Naive thymus-derived CD4-positive, alpha-beta T cell (primary cell): Measurements from ENCODE around the gene KCNH4. TPM values are rescaled to one million over a fixed set of nuclear protein-coding genes. Genes with fewer than 3 reads are reported as not detected.

ENCODE experiments used
- ATAC-seq: fragments of 150-1000 bp; cut with Tn5 transposase; 2 replicates; pipeline ENCODE4 v1.10.0; 2021; ENCODE audit warnings: mild to moderate bottlenecking, moderate library complexity
- CTCF ChIA-PET: fragments of 350-600 bp; sonication (Branson Sonifier 250); formaldehyde crosslinking; loops from one replicate; lab custom pipeline; 2021; ENCODE audit warnings: antibody characterized with exemption; lab: Charles Lee
- POLR2A ChIA-PET: fragments of 350-600 bp; sonication (Branson Sonifier 250); formaldehyde crosslinking; loops from one replicate; lab custom pipeline; 2021; ENCODE audit warnings: antibody characterized with exemption, inconsistent platforms; lab: Charles Lee
- DNase-seq, 9 donors: peaks; one replicate each; pipeline versions ENCODE4 v3.0.0 to v3.0.0-alpha.2; 2020 to 2022; ENCODE audit warnings: mixed read lengths in 1 of 9
- H3K27ac ChIP-seq: one replicate; pipeline ENCODE4 v1.7.0; 2013; ENCODE audit warnings: mild to moderate bottlenecking, low read depth, low read length, moderate library complexity
- H3K27me3 ChIP-seq, 2 donors: one replicate each; pipeline ENCODE4 v1.7.0; 2013; ENCODE audit warnings: low read length in 2 of 2, mild to moderate bottlenecking in 2 of 2, moderate library complexity in 2 of 2; ENCODE audit not compliant: control insufficient read depth in 2 of 2, insufficient read depth in 2 of 2
- H3K36me3 ChIP-seq, 3 experiments: 1 replicate in 2 of 3; 2 replicates in 1 of 3; pipeline ENCODE4 v1.7.0; 2013; ENCODE audit warnings: low read length in 3 of 3, mild to moderate bottlenecking in 3 of 3, moderate library complexity in 1 of 3; ENCODE audit not compliant: insufficient read depth in 3 of 3, control insufficient read depth in 2 of 3
- H3K4me1 ChIP-seq, 2 donors: one replicate each; pipeline ENCODE4 v1.7.0; 2013; ENCODE audit warnings: low read length in 2 of 2, mild to moderate bottlenecking in 2 of 2, moderate library complexity in 1 of 2; ENCODE audit not compliant: control insufficient read depth in 2 of 2, insufficient read depth in 2 of 2
- H3K4me3 ChIP-seq: 2 replicates; pipeline ENCODE4 v1.7.0; 2013; ENCODE audit warnings: mild to moderate bottlenecking, low read length
- H3K9me3 ChIP-seq, 3 experiments: 1 replicate in 2 of 3; 2 replicates in 1 of 3; pipeline ENCODE4 v1.7.0; 2013; ENCODE audit warnings: low read length in 3 of 3; ENCODE audit not compliant: control insufficient read depth in 2 of 3
- H3K27ac Mint-ChIP-seq, 9 donors: one replicate each; pipeline ENCODE4 v1.8.0; 2020 to 2022; ENCODE audit warnings: mixed read lengths in 9 of 9, mild to moderate bottlenecking in 8 of 9, moderate library complexity in 5 of 9, inconsistent platforms in 2 of 9
- H3K27me3 Mint-ChIP-seq, 5 donors: one replicate each; pipeline ENCODE4 v1.8.0; 2021 to 2022; ENCODE audit warnings: mixed read lengths in 5 of 5, mild to moderate bottlenecking in 1 of 5
- H3K36me3 Mint-ChIP-seq, 5 donors: one replicate each; pipeline ENCODE4 v1.8.0; 2020 to 2022; ENCODE audit warnings: mixed read lengths in 5 of 5, mild to moderate bottlenecking in 3 of 5, inconsistent platforms in 1 of 5
- H3K4me1 Mint-ChIP-seq, 7 donors: one replicate each; pipeline ENCODE4 v1.8.0; 2020 to 2022; ENCODE audit warnings: mixed read lengths in 7 of 7, mild to moderate bottlenecking in 3 of 7, inconsistent platforms in 1 of 7
- H3K4me3 Mint-ChIP-seq, 10 donors: one replicate each; pipeline ENCODE4 v1.8.0; 2020 to 2022; ENCODE audit warnings: mild to moderate bottlenecking in 10 of 10, mixed read lengths in 10 of 10, moderate library complexity in 6 of 10, inconsistent platforms in 2 of 10
- H3K9me3 Mint-ChIP-seq, 11 donors: one replicate each; pipeline ENCODE4 v1.8.0; 2020 to 2022; ENCODE audit warnings: mixed read lengths in 11 of 11, mild to moderate bottlenecking in 4 of 11, inconsistent platforms in 1 of 11, moderate library complexity in 1 of 11
- intact Hi-C, 2 donors: fragments of 100-400 bp; cut with micrococcal nuclease; formaldehyde crosslinking; loops; one replicate each; pipeline ENCODE4 v1.15.1; 2023
- polyA plus RNA-seq, 2 donors: library from polyadenylated mRNA; unstranded; fragments of 300-500 nt; fragmentation: Illumina TruSeq; gene quantifications; one replicate each; pipeline ENCODE4 v1.2.3, GENCODE V29; 2021
- total RNA-seq, 6 experiments: library from RNA in 5 of 6; stranded (reverse) in 5 of 6; gene quantifications; 1 replicate in 5 of 6; 2 replicates in 1 of 6; pipeline ENCODE4 v1.2.3 and lab custom pipeline; 2021 to 2026

Gene KCNH4
- total and polyA plus RNA-seq, 7 experiments from 2014 or later, result 0.07 to 0.24 (median 0.14) TPM; not detected in 3

DNA sequence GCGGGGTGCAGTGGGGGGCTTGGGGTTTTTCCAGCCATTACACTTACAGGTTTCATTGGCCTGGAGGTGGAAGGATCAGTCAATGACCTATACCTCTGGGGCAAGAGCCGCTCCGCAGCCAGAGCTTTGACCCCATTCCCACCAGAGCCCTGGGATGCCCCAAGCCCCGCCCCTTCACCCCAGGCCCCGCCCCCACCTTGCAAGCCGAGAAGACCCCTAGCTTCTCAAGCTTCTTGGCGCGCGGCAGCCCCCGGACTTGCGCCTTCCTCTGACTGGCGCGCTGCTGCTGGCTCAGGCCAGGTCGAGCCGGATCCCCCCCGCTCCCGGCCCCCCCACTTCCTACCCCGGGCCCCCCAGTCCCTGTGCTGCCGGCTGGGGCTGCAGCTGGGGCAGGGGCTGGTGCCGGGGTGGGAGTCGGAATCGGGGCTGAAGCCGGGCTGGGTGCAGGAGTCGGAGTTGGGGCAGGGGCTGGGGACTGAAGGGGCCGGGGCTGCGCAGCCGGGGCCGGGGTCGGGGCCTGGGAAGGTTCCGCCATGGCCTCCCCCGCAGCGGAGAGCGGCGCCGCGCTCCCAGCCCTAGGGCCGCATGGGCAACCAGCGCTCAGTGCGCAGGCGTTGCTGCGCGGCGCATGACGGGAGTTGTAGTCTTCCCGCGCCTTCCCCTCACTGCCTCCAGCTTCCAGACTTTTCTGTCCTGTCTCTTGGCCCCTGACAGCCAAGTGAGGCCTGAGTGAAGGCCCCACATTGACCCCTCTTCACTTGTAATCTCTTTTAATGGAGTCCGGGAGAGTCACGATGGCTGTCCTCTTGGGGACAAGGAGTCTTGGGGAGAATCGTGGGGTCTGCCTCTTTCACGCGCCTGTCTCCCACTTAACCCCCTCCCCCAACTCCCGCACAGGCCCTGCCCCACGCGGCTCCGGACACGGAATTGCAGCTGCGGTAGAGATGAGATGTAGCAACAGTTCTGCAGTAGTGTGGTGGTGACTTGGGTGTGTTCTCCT, 59.9 kb downstream of the KCNH4 start, which contains the start of gene KAT2A:
TSS of gene KAT2A (minus strand) at position 598 of the 1,000 bp plus-strand sequence. CDS start at position 535, 63 bp downstream.
- Mint-ChIP-seq H3K27me3 (no peaks in the 10 kb centered on the region), H3K4me3 (peak within 1 kb of the TSS; percentile 58 to 85 (median 74)), H3K4me1 (peaks cover 10 to 35% (median 21%) of the 10 kb centered on the region in 7 donors), H3K27ac (peak within 1 kb of the TSS in 8 of 9 donors; percentile 31 to 79 (median 68)), H3K36me3 (peaks cover 5 to 16% (median 12%) of the 10 kb centered on the region in 5 donors), H3K9me3 (no peaks in the 10 kb centered on the region)
- peak; percentile 48 to 80 (median 68) for DNase-seq
- Histone ChIP-seq H3K36me3 (peaks cover 0 to 37% (median 5%) of the 10 kb centered on the region in 3 experiments), H3K4me3 (peak within 1 kb of the TSS; percentile 56), H3K27ac (peak within 1 kb of the TSS; percentile 75), H3K27me3 (no peaks in the 10 kb centered on the region), H3K4me1 (peaks cover 4 to 15% of the 10 kb centered on the region in 2 donors), H3K9me3 (no peaks in the 10 kb centered on the region)
- POLR2A ChIA-PET, result interaction anchor here (0.6 to 2.6 kb wide), 13 partner anchors 9 to 465 kb away, joined by 3 to 19 read pairs (median 4); partner anchors contain the start of genes CNP, DHX58, DNAJC7 and NKIRAS2
- peak; percentile 92 for ATAC-seq
- CTCF ChIA-PET, result interaction anchor here (0.9 to 2.5 kb wide), 6 partner anchors 9 to 158 kb away, joined by 3 to 21 read pairs (median 4); partner anchors contain the start of gene DHX58
- intact Hi-C loops, result loop anchor here (1.0 to 2.0 kb wide), 6 partner anchors 9 to 155 kb away; partner anchors contain the start of genes CNP (in 1 of the 2), DHX58 (in 1 of the 2), DNAJC7 (in 1 of the 2) and NKIRAS2 (in 1 of the 2)

DNA sequence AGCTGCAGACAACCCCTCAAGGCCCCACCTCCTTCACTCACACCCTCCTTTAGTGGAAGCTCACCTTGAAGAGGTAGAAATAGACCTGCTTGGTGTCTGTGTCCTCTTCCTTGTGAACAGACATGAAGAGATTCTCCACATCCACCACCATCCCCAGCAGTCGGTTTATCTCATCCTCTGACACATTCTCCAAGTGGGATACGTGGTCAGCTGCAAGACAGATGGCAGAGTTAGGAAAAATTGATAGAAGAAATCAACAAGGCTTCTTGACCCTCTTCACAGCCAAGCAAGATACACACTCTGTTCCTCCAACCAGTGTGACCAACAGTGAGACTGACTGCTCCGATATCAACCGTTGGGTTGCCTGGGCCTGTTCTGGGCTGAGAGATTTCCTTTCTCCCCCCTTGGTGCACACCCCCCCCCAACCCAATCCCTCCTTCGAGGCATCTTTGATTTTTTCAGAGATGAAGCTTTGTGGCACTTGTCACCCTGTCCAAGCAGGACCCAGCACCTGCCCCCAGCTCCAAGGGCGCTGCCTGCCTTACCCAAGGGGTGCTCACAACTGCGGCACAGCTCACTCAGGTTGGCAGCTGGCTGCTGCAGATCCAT, 60.7 kb downstream of the KCNH4 start:
- H3K27me3 ChIP-seq, result no peaks in the 10 kb centered on the region
- Mint-ChIP-seq H3K36me3 (peaks cover 5 to 14% (median 12%) of the 10 kb centered on the region in 5 donors), H3K27ac (peak overlapping the region in 7 of 9 donors; percentile 4 to 65 (median 19)), H3K27me3 (no peaks in the 10 kb centered on the region), H3K9me3 (no peaks in the 10 kb centered on the region), H3K4me1 (peaks cover 10 to 35% (median 26%) of the 10 kb centered on the region in 7 donors), H3K4me3 (peak overlapping the region; percentile 39 to 83 (median 72))
- DNase-seq (no peak), ATAC-seq (no peak)
- ChIA-PET POLR2A (interaction anchor here (0.6 to 2.6 kb wide), 11 partner anchors 8 to 202 kb away, joined by 3 to 19 read pairs (median 5); partner anchors contain the start of genes CNP, DHX58 and DNAJC7), CTCF (interaction anchor here (0.9 to 2.5 kb wide), 5 partner anchors 44 to 157 kb away, joined by 3 to 21 read pairs (median 4); no protein-coding TSS in a partner anchor)
- intact Hi-C loops, result loop anchor here in 1 of 2 donors (2.0 kb wide), 1 partner anchor 13 kb away; no protein-coding TSS in a partner anchor
- H3K36me3 ChIP-seq, result peaks cover 0 to 37% (median 5%) of the 10 kb centered on the region in 3 experiments
- H3K4me1 ChIP-seq, result peaks cover 4 to 15% of the 10 kb centered on the region in 2 donors
- H3K9me3 ChIP-seq, result no peaks in the 10 kb centered on the region
- peak overlapping the region; percentile 75 for H3K27ac ChIP-seq
- H3K4me3 ChIP-seq, result peak overlapping the region; percentile 56

DNA sequence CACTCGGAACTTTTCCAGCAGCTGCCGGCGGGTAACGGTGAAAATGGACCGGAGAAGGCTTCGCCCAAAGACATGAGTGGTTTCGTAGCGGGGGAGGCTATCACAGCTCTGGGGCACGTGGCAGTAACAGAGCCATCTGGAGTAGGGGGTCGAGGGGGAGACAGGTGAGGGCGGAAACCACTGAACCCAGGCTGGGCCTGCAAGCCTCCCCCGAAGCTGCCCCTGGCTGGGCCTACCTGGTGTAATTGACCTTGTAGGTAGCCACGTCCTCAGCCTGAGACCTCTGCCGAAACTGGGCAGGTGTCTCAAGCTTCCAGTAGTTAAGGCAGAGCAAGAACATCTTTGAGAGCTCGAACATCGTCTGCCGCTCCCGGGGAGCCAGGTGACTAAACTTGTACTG, 61.6 kb downstream of the KCNH4 start:
- peak overlapping the region in 1 of 9 donors; percentile 23 for H3K27ac Mint-ChIP-seq
- peaks cover 0 to 42% (median 5%) of the 10 kb centered on the region in 3 experiments for H3K36me3 ChIP-seq
- H3K9me3 Mint-ChIP-seq, result no peaks in the 10 kb centered on the region
- DNase-seq (no peak), ATAC-seq (no peak)
- no peaks in the 10 kb centered on the region for H3K27me3 Mint-ChIP-seq
- no peak overlapping the region for H3K27ac ChIP-seq
- CTCF ChIA-PET, result interaction anchor here (0.9 to 2.5 kb wide), 4 partner anchors 53 to 101 kb away, joined by 5 to 21 read pairs (median 8); partner anchors contain the start of gene KCNH4
- H3K36me3 Mint-ChIP-seq, result peaks cover 4 to 12% (median 5%) of the 10 kb centered on the region in 5 donors
- intact Hi-C loops, result loop anchor here in 1 of 2 donors (5.0 kb wide), 2 partner anchors 63 to 408 kb away; partner anchors contain the start of gene KCNH4
- H3K27me3 ChIP-seq, result no peaks in the 10 kb centered on the region
- no peaks in the 10 kb centered on the region for H3K9me3 ChIP-seq
- no peak overlapping the region for H3K4me3 ChIP-seq
- peaks cover 10 to 35% (median 28%) of the 10 kb centered on the region in 7 donors for H3K4me1 Mint-ChIP-seq
- POLR2A ChIA-PET, result interaction anchor here (0.5 to 2.4 kb wide), 7 partner anchors 10 to 802 kb away, joined by 3 to 7 read pairs (median 5); partner anchors contain the start of gene DNAJC7
- H3K4me3 Mint-ChIP-seq, result peak overlapping the region in 3 of 10 donors; percentile 13 to 72 (median 71)
- peaks cover 4 to 15% of the 10 kb centered on the region in 2 donors for H3K4me1 ChIP-seq

GRCh38 chr17:42118545-42118944, 62.4 kb downstream of the KCNH4 start:
- Histone ChIP-seq H3K4me1 (peaks cover 4 to 15% of the 10 kb centered on the region in 2 donors), H3K27ac (no peak overlapping the region), H3K27me3 (no peaks in the 10 kb centered on the region), H3K36me3 (peaks cover 0 to 42% (median 5%) of the 10 kb centered on the region in 3 experiments), H3K9me3 (no peaks in the 10 kb centered on the region), H3K4me3 (no peak overlapping the region)
- no peak for ATAC-seq
- Mint-ChIP-seq H3K27me3 (no peaks in the 10 kb centered on the region), H3K36me3 (peaks cover 4 to 12% (median 5%) of the 10 kb centered on the region in 5 donors), H3K9me3 (no peaks in the 10 kb centered on the region), H3K27ac (peak overlapping the region in 3 of 9 donors; percentile 16 to 84 (median 34)), H3K4me3 (peak overlapping the region in 8 of 10 donors; percentile 22 to 89 (median 39)), H3K4me1 (peaks cover 10 to 35% (median 28%) of the 10 kb centered on the region in 7 donors)
- intact Hi-C loops, result loop anchor here (1.0 to 5.0 kb wide), 3 partner anchors 63 to 409 kb away; partner anchors contain the start of gene KCNH4 (in 2 of the 2)
- peak in 6 of 9 donors; percentile 30 to 44 (median 40) for DNase-seq
- POLR2A ChIA-PET, result interaction anchor here (0.6 to 1.6 kb wide), 2 partner anchors 55 to 101 kb away, joined by 4 to 5 read pairs; partner anchors contain the start of gene DNAJC7
- CTCF ChIA-PET, result interaction anchor here (0.6 to 2.5 kb wide), 8 partner anchors 50 to 865 kb away, joined by 3 to 21 read pairs (median 6); partner anchors contain the start of genes KCNH4 and NKIRAS2

- H3K4me3 ChIP-seq, result no peak overlapping the region
- ChIA-PET POLR2A (interaction anchor here (0.7 to 1.6 kb wide), 3 partner anchors 20 to 101 kb away, joined by 3 to 5 read pairs (median 3); partner anchors contain the start of gene DNAJC7), CTCF (interaction anchor here (0.6 to 2.0 kb wide), 12 partner anchors 12 to 866 kb away, joined by 3 to 10 read pairs (median 4); partner anchors contain the start of genes KCNH4 and NKIRAS2)
- Mint-ChIP-seq H3K36me3 (peaks cover 4 to 12% (median 5%) of the 10 kb centered on the region in 5 donors), H3K27ac (no peak overlapping the region), H3K4me3 (peak overlapping the region in 1 of 10 donors; percentile 89), H3K4me1 (peaks cover 10 to 35% (median 28%) of the 10 kb centered on the region in 7 donors), H3K9me3 (no peaks in the 10 kb centered on the region), H3K27me3 (no peaks in the 10 kb centered on the region)
- H3K27ac ChIP-seq, result no peak overlapping the region
- ATAC-seq (no peak), DNase-seq (no peak)
- H3K36me3 ChIP-seq, result peaks cover 0 to 42% (median 5%) of the 10 kb centered on the region in 3 experiments
- intact Hi-C loops, result loop anchor here (1.0 to 5.0 kb wide), 3 partner anchors 63 to 409 kb away; partner anchors contain the start of gene KCNH4 (in 2 of the 2)
- peaks cover 5 to 18% of the 10 kb centered on the region in 2 donors for H3K4me1 ChIP-seq
- no peaks in the 10 kb centered on the region for H3K27me3 ChIP-seq
- no peaks in the 10 kb centered on the region for H3K9me3 ChIP-seq
These were observed 62.8 kb downstream of the KCNH4 start for GRCh38 chr17:42118126-42118510.
